H1 (cell line): ENCODE measurements around the gene NEDD4L. TPM values are rescaled to one million over a fixed set of nuclear protein-coding genes. Genes with fewer than 3 reads are reported as not detected.

Experiments used
- CTCF ChIA-PET: fragments of 300-600 bp; sonication (Branson Sonifier 250); formaldehyde crosslinking; loops from one replicate; lab custom pipeline; 2021; ENCODE audit not compliant: partially characterized antibody; lab: Charles Lee
- POLR2A ChIA-PET: fragments of 300-600 bp; sonication (Branson Sonifier 250); formaldehyde crosslinking; loops from one replicate; lab custom pipeline; 2021; ENCODE audit warnings: inconsistent platforms; ENCODE audit not compliant: partially characterized antibody; lab: Charles Lee
- DNase-seq, 2 experiments: peaks; one replicate each; pipeline versions ENCODE4 v3.0.0 to v3.0.0-alpha.2; 2010 to 2022; ENCODE audit warnings: low spot score in 2 of 2, low read depth in 1 of 2, mixed read lengths in 1 of 2
- FAIRE-seq: peaks from 2 replicates; lab custom pipeline; 2011; peaks lifted over from hg19 to GRCh38; lab: Jason Lieb, UNC
- H2AFZ ChIP-seq: 2 replicates; pipeline ENCODE4 v1.8.1; 2012; ENCODE audit warnings: low read length, inconsistent platforms
- H2AK5ac ChIP-seq: 2 replicates; pipeline ENCODE4 v1.6.1; 2013; ENCODE audit warnings: low read depth, low read length
- H2BK120ac ChIP-seq: replicated peaks from 2 replicates; pipeline ENCODE3; 2013; ENCODE audit warnings: low read depth, low read length, inconsistent platforms
- H2BK12ac ChIP-seq: 2 replicates; pipeline ENCODE4 v1.6.1; 2013; ENCODE audit warnings: low read depth, low read length
- H2BK15ac ChIP-seq: 2 replicates; pipeline ENCODE4 v1.6.1; 2013; ENCODE audit warnings: low read length
- H2BK20ac ChIP-seq: 2 replicates; pipeline ENCODE4 v1.6.1; 2013; ENCODE audit warnings: low read length
- H2BK5ac ChIP-seq: 2 replicates; pipeline ENCODE4 v1.6.1; 2013; ENCODE audit warnings: low read depth, low read length
- H3K14ac ChIP-seq: 2 replicates; pipeline ENCODE4 v1.6.1; 2013; ENCODE audit warnings: inconsistent platforms; ENCODE audit not compliant: insufficient read length
- H3K18ac ChIP-seq: 2 replicates; pipeline ENCODE4 v1.6.1; 2013; ENCODE audit warnings: low read length; ENCODE audit errors: extremely low read depth
- H3K23ac ChIP-seq: 2 replicates; pipeline ENCODE4 v1.6.1; 2013; ENCODE audit warnings: inconsistent platforms; ENCODE audit not compliant: insufficient read length
- H3K23me2 ChIP-seq: 2 replicates; pipeline ENCODE4 v1.6.1; 2013; ENCODE audit warnings: low read depth, low read length
- H3K27ac ChIP-seq: 2 replicates; pipeline ENCODE4 v1.6.1; 2011; ENCODE audit warnings: low read depth, low read length, inconsistent platforms
- H3K27me3 ChIP-seq, 4 experiments: replicated peaks in 1 of 4; 1 replicate in 1 of 4; 2 replicates in 3 of 4; pipeline versions ENCODE4 v1.6.1 to v1.8.1; 2011 to 2013; ENCODE audit warnings: low read length in 3 of 4, mild to moderate bottlenecking in 3 of 4, inconsistent platforms in 2 of 4, mixed read lengths in 2 of 4, moderate library complexity in 1 of 4; ENCODE audit not compliant: control insufficient read depth in 3 of 4, insufficient read depth in 3 of 4; ENCODE audit errors: extremely low read depth in 1 of 4
- H3K36me3 ChIP-seq, 4 experiments: 2 replicates each; pipeline versions ENCODE4 v1.6.1 to v1.8.1; 2011 to 2013; ENCODE audit warnings: mild to moderate bottlenecking in 4 of 4, low read length in 3 of 4, moderate library complexity in 2 of 4, control low read depth in 1 of 4, inconsistent platforms in 1 of 4; ENCODE audit not compliant: insufficient read depth in 4 of 4, control insufficient read depth in 2 of 4
- H3K4ac ChIP-seq: replicated peaks from 2 replicates; pipeline ENCODE3; 2013; ENCODE audit warnings: low read length, low read depth, mixed read lengths, inconsistent platforms; ENCODE audit not compliant: insufficient read length
- H3K4me1 ChIP-seq, 4 experiments: replicated peaks in 1 of 4; 1 replicate in 1 of 4; 2 replicates in 3 of 4; pipeline versions ENCODE4 v1.6.1 to v1.8.1; 2011 to 2013; ENCODE audit warnings: low read length in 3 of 4, inconsistent platforms in 2 of 4, mixed read lengths in 1 of 4; ENCODE audit not compliant: insufficient read depth in 4 of 4, control insufficient read depth in 3 of 4
- H3K4me2 ChIP-seq, 2 experiments: 2 replicates each; pipeline versions ENCODE4 v1.6.1 to v1.8.1; 2011 to 2013; ENCODE audit warnings: low read depth in 2 of 2, low read length in 2 of 2, control low read depth in 1 of 2, inconsistent platforms in 1 of 2, mild to moderate bottlenecking in 1 of 2; ENCODE audit not compliant: insufficient read depth in 1 of 2
- H3K4me3 ChIP-seq, 4 experiments: fragments of 200-600, 300-600 bp in 1 of 4; sonication (generic), shearing (Covaris generic), sonication (Bioruptor Twin) in 1 of 4; 2 replicates each; pipeline versions ENCODE4 v1.5.1 to v1.8.1; 2011 to 2016; ENCODE audit warnings: low read length in 4 of 4, low read depth in 3 of 4, control low read depth in 2 of 4, inconsistent platforms in 2 of 4, mild to moderate bottlenecking in 2 of 4, mixed read lengths in 1 of 4, moderate library complexity in 1 of 4; ENCODE audit not compliant: insufficient read depth in 2 of 4; ENCODE audit errors: extremely low read depth in 1 of 4
- H3K56ac ChIP-seq: replicated peaks from 2 replicates; pipeline ENCODE3; 2013; ENCODE audit warnings: low read depth, mild to moderate bottlenecking, mixed read lengths, low read length, inconsistent platforms; ENCODE audit not compliant: insufficient read length
- H3K79me1 ChIP-seq: 2 replicates; pipeline ENCODE4 v1.6.1; 2013; ENCODE audit warnings: low read depth, low read length, control low read depth
- H3K79me2 ChIP-seq, 2 experiments: 2 replicates each; pipeline versions ENCODE4 v1.6.1 to v1.8.1; 2012 to 2013; ENCODE audit warnings: low read length in 2 of 2, mild to moderate bottlenecking in 2 of 2, inconsistent platforms in 1 of 2; ENCODE audit not compliant: insufficient read depth in 2 of 2, control insufficient read depth in 1 of 2
- H3K9ac ChIP-seq, 4 experiments: replicated peaks in 1 of 4; 1 replicate in 1 of 4; 2 replicates in 3 of 4; pipeline versions ENCODE4 v1.6.1 to v1.8.1; 2011 to 2013; ENCODE audit warnings: low read depth in 3 of 4, low read length in 3 of 4, control low read depth in 2 of 4, mild to moderate bottlenecking in 2 of 4, moderate library complexity in 2 of 4, inconsistent platforms in 1 of 4; ENCODE audit errors: extremely low read depth in 1 of 4
- H3K9me3 ChIP-seq, 2 experiments: 2 replicates each; pipeline versions ENCODE4 v1.6.1 to v1.8.1; 2012 to 2013; ENCODE audit warnings: mild to moderate bottlenecking in 2 of 2, moderate library complexity in 2 of 2, control low read depth in 1 of 2, inconsistent platforms in 1 of 2, low read depth in 1 of 2, low read length in 1 of 2, mixed read lengths in 1 of 2; ENCODE audit not compliant: insufficient read depth in 2 of 2
- H4K20me1 ChIP-seq, 2 experiments: replicated peaks in 1 of 2; 2 replicates each; pipeline versions ENCODE3 to v1.8.1; 2011 to 2013; ENCODE audit warnings: inconsistent platforms in 2 of 2, low read length in 2 of 2, mild to moderate bottlenecking in 1 of 2; ENCODE audit not compliant: insufficient read depth in 2 of 2, control insufficient read depth in 1 of 2
- H4K5ac ChIP-seq: 2 replicates; pipeline ENCODE4 v1.6.1; 2013; ENCODE audit warnings: low read length, low read depth, mixed read lengths, inconsistent platforms; ENCODE audit not compliant: insufficient read length
- H4K8ac ChIP-seq: 2 replicates; pipeline ENCODE4 v1.8.0; 2013; ENCODE audit warnings: mild to moderate bottlenecking, moderate library complexity, low read length, inconsistent platforms; ENCODE audit not compliant: insufficient read depth; ENCODE audit errors: extremely low read depth
- H4K91ac ChIP-seq: replicated peaks from 2 replicates; pipeline ENCODE3; 2013; ENCODE audit warnings: low read length, mixed read lengths, inconsistent platforms; ENCODE audit not compliant: insufficient read length
- KDM1A ChIP-seq: fragments of 200-600, 300-600 bp; sonication (generic); IDR thresholded peaks from 2 replicates; pipeline ENCODE4 v1.7.1; 2016; ENCODE audit warnings: mild to moderate bottlenecking, low read length, borderline replicate concordance
- WGBS, 2 experiments: shearing (Covaris generic) in 1 of 2; methylation state at CpG; one replicate each; pipeline versions ENCODE4 v1.1.6 to v1.1.7; 2013 to 2015; ENCODE audit warnings: low lambda C conversion rate in 2 of 2, mixed read lengths in 2 of 2, inconsistent platforms in 1 of 2, low coverage in 1 of 2, missing lambda C conversion rate in 1 of 2; ENCODE audit not compliant: insufficient replicate concordance in 2 of 2, insufficient coverage in 1 of 2, insufficient read length in 1 of 2; ENCODE audit errors: extremely low coverage in 1 of 2, missing lambda C conversion rate in 1 of 2; 5-methylcytosine and 5-hydroxymethylcytosine counted together
- polyA plus RNA-seq, 7 experiments: library from polyadenylated mRNA; depleted of rRNA in 3 of 7; stranded (reverse) in 5 of 7; unstranded in 2 of 7; fragments of >200 nt in 5 of 7; fragments of 200-250 nt in 2 of 7; gene quantifications; 1 replicate in 5 of 7; 2 replicates in 1 of 7; 4 replicates in 1 of 7; pipeline versions ENCODE4 v1.2.1 to v1.2.3, GENCODE V29; 2011 to 2013; ENCODE audit warnings: missing spikeins in 2 of 7, mixed read lengths in 2 of 7
- total RNA-seq: library from RNA; stranded (reverse); fragmentation: NEBNext Ultra II Directional; extraction: Animal tissue kit (Norgen Biotek cat#: 25700); gene quantifications from 2 replicates; pipeline ENCODE4 v1.2.1, GENCODE V29; 2021
- TF ChIP-seq, protein P1 (sequence below): IDR thresholded peaks from 2 replicates; pipeline ENCODE4 v1.6.1; 2012; ENCODE audit warnings: inconsistent platforms

Gene NEDD4L
- total and polyA plus RNA-seq, 2 of the 8 experiments (the other 6 are each of a cell fraction or from before 2014, with no cell fraction given), result 37.3 to 69.8 TPM

- Histone ChIP-seq H3K79me1 (peaks cover 8% of the 10 kb centered on the region; the same call in 1 of the 2 replicates), H3K4me3 (no peak overlapping the region), H3K14ac (no peak overlapping the region), H4K20me1 (peaks cover 0 to 9% of the 10 kb centered on the region in 2 experiments), H3K23ac (no peak overlapping the region), H3K4ac (no peak overlapping the region), H2BK15ac (no peak overlapping the region; the same call in 1 of the 2 replicates), H4K91ac (no peak overlapping the region), H2BK120ac (no peak overlapping the region), H2AK5ac (no peak overlapping the region), H3K9ac (no peak overlapping the region; a peak in 1 of 7 replicates), H4K5ac (no peak overlapping the region), H3K9me3 (no peaks in the 10 kb centered on the region), H3K56ac (no peak overlapping the region), H2BK12ac (no peak overlapping the region), H3K36me3 (no peaks in the 10 kb centered on the region), H2AFZ (no peak overlapping the region), H3K23me2 (no peaks in the 10 kb centered on the region), H3K18ac (no peak overlapping the region), H2BK20ac (no peak overlapping the region), H3K27ac (no peak overlapping the region), H3K27me3 (no peaks in the 10 kb centered on the region), H4K8ac (no peak overlapping the region), H3K4me1 (peaks cover 15 to 43% (median 39%) of the 10 kb centered on the region in 4 experiments), H3K4me2 (no peak overlapping the region), H3K79me2 (peaks cover 3 to 94% of the 10 kb centered on the region in 2 experiments), H2BK5ac (no peak overlapping the region)
- TF ChIP-seq, protein P1, sequence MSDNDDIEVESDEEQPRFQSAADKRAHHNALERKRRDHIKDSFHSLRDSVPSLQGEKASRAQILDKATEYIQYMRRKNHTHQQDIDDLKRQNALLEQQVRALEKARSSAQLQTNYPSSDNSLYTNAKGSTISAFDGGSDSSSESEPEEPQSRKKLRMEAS, result no peak
- no peak for TF ChIP-seq KDM1A
- CTCF ChIA-PET, result interaction anchor here (0.7 to 1.3 kb wide), 3 partner anchors 13 to 45 kb away, joined by 3 read pairs; no protein-coding TSS in a partner anchor
- FAIRE-seq (no peak), DNase-seq (no peak)
- POLR2A ChIA-PET, result interaction anchor here (1.5 kb wide), 1 partner anchor 9 kb away, joined by 4 read pairs; no protein-coding TSS in a partner anchor
- 94% methylated on average over 3 of the region's 3 CpGs; no CpG with 5 or more reads in 1 of the 2 experiments for WGBS, 2 experiments
Observed at GRCh38 chr18:58226429-58226828, 182.4 kb downstream of the NEDD4L start.
